MV-4-11 (cell line): ENCODE measurements around the gene ZNF83.
"Not testable (repeated sequence)": the region's sequence is repeated elsewhere in the genome, so short reads cannot be mapped to it uniquely, and the experiment has no call there.

ENCODE experiments used
- DNase-seq: peaks from one replicate; lab custom pipeline; 2025; lab: John Stamatoyannopoulos, UW

Gene ZNF83

GRCh38 chr19:52637718-52638585 is at the start of gene ZNF83:
TSS of gene ZNF83 (minus strand) at chr19:52638355.
- DNase-seq, result peak; percentile 87

DNA sequence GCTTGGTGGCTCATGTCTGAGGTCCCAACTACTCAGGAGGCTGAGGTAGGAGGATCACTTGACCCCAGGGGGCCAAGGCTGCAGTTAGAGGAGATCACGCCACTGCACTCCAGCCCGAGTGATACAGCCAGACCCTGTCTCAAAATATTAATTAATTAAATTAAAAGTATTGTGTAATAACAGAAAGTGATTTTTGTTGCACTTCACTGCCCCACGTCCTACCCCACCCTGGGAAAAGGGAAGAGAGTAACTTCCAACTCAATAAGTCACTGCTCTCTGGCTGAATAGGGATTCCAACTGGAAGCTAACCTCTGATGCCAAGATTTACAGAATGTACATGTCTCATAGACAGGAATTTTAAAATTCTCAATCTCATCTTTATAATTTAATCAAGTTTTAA is 49.5 kb upstream of the ZNF83 start:
- DNase-seq, result no peak

DNA sequence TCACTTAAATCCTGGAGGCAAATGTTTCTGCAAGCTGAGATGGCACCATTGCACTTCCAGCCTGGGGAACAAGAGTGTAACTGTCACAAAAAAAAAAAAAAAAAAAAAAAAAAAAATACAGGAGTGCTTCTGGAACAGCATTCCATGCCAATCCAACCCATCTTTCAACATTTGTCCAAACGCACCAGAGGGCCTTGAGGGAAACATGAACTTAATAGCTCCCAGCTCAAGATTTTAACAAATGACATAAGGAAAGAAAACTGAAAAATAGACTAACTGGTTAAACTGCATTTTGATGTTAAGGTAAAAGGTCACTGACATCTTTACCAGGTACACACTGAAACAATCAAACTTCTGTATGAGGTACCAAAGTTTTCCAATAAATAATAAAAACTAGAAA is 47.7 kb upstream of the ZNF83 start:
- no peak for DNase-seq

DNA sequence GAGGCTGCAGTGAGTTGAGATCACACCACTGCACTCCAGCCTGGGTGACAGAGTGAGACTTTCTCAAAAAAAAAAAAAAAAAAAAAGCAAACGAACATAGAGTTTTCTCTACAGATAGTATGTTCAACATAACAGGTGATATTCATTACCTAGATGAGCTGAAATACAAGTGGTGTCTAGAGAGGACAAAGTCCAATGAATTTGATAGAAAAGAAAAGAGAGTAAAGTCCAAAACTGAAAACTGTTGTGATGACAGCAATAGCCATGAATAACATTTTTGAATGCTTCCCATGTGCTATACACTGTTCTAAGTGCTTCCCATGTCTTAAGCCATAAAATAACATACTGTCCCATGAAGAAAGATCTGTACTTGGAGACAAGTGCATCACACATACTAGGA is 43.1 kb upstream of the ZNF83 start:
- DNase-seq, result not testable (repeated sequence)

GRCh38 chr19:52679598-52679997 is 41.4 kb upstream of the ZNF83 start:
- no peak for DNase-seq

DNA sequence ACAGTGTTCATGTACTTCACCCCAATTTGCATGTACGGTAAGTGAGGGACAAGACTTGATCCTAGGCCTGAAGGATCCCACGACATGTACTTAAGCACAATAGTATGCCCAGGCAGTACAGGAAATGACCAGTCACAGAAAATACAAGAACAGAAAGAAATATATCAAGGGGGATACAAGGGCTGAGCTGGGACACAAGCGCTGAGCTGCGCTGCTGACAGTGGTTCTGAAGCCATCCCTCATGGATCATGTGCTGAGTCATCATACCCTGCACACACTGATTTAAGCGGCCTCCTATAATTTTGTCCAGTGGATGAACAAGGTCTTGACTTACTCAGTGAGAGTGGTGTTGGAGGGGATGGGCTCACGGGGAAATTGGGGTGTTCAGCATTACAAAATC is 37.1 kb upstream of the ZNF83 start:
- not testable (repeated sequence) for DNase-seq

DNA sequence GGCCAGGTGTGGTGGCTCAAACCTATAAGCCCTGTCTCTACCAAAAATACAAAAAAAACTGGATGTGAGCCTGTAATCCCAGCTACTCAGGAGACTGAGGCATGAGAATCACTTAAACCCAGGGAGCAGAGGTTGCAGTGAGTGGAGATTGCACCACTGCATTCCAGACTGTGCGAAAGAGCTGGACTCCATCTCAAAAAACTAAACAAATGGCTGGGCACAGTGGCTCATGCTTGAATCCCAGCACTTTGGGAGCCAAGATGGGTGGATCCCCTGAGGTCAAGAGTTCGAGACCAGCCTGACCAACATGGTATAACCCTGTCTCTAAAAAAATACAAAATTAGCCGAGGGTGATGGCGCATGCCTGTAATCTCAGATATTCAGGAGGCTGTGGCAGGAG is 34.9 kb upstream of the ZNF83 start:
- DNase-seq, result no peak

DNA sequence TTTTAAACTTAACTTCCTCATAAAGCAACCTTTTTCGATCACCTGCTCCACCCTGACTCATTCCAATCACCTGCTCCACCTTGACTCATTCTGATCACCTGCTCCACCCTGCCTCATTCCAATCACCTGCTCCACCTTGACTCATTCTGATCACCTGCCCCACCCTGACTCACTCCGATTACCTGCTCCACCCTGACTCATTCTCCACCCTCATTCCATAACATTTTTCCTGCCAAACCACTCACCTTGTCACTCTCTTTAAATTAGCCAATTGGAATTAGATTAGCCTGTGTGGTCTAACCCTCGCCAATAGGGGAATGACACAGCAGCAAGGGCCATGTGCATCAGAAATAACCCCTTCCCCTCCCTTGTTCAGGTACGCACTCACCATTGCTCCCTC is 31.9 kb upstream of the ZNF83 start:
- no peak for DNase-seq

DNA sequence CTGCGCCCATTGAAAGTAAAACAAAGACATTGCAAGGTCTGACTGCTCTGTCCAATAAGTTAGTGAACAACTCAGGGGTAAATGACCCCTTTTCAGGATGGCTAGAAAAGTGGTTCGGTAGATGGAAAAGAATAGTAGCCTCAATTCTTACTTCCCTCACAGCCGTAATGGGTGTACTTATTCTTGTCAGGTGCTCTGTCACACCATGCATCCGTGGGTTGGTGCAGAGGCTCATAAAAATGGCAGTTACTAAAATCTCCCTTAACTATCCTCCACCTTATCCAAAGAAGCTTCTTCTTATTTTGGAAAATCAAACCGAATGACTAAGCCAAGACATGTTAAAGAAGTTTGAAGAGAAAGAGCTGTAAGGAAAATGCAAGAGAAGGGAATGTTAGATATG is 31.4 kb upstream of the ZNF83 start:
- no peak for DNase-seq

DNA sequence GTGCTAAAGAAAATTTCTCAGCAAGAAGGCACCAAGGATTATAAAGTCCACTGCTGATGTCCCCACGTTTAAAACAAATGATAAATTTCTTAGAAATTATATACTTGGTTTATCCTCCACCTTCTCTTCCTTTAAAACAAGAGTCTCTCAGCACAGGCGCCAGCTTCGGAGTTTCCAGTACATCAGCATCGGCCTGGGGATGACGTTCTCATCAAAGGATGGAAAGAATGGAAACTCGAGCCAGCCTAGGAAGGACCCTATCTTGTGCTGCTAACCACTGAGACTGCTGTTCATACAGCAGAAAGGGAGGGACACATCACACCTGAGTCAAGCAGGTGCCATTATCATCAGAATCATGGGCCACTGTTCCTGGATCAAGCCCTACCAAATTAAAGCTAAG is 29.8 kb upstream of the ZNF83 start:
- no peak for DNase-seq

DNA sequence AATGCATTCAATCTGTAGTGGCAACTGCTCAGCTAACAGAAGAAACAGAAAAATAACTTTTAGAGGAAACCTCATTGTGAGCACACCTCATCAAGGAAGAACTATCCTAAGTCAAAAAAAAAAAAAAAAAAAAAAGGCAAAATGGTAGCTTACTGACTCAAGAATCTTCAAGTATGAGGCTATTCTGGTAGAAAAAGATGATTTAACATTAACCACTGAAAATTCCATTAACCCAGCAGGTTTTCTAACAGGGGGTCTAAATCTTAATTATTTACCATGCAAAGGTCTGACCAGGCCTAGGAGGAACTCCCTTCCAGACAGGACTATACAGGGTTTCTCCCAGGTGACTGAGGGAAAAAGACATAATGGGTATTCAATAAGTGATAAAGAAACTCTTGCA is 28.4 kb upstream of the ZNF83 start:
- DNase-seq, result no peak

DNA sequence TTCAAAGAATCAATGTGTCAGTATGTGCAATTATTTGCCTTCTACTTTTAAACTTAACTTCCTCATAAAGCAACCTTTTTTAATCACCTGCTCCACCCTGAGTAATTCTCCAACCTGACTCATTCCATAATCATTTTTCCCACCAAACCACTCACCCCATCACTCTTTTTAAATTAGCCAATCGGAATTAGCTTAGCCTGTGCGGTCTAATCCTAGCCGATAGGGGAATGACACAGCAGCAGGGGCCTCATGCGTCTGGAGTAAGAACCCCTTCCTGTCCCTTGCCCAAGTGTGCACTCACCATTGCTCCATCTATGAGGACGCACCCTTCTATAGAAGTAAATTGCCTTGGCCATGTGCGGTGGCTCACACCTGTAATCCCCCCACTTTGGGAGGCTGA is 27.4 kb upstream of the ZNF83 start:
- DNase-seq, result no peak

GRCh38 chr19:52665027-52665426 is 26.9 kb upstream of the ZNF83 start:
- DNase-seq, result no peak

- DNase-seq, result no peak
These were observed 26.3 kb upstream of the ZNF83 start for GRCh38 chr19:52664461-52664860.

- no peak for DNase-seq
These were observed 24.5 kb upstream of the ZNF83 start for GRCh38 chr19:52662631-52663030.

DNA sequence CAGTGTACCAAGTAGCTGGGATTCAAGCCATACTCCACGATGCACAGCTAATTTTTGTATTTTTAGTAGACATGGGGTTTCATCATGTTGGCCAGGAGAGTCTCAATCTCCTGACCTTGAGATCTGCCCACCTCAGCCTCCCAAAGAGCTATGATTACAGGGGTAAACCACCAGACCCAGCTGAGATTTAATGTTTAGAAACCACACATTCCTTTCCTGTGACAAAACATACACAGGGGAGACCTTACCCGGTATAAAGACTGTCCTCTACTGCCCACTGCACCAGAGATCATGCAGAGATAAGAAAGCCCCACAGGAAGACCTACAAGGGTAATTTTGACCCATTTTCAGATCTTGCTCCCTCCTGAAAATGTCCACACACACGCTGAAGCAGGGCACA is 22.8 kb upstream of the ZNF83 start:
- DNase-seq, result no peak

DNA sequence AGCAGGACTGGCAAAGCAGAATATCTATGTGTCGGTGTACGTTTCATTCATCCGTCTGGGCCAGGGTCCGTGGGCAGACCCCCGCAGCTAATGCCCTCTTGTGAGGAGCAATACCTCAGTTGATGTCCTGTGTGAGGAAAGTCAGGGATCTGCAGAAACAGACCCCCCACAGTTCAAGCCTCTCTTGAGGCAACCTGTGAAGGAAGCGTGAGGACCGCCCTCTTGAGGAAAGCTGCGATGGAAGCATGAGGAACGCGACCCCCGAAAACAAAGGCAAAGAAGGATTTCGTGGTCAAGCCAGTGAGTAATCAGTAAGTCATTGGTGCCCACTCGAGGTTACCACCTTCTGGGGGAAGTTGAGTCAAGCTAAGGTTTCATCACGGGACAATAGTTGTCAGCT is 20.9 kb upstream of the ZNF83 start:
- no peak for DNase-seq

GRCh38 chr19:52658595-52658994 is 20.4 kb upstream of the ZNF83 start:
- no peak for DNase-seq

DNA sequence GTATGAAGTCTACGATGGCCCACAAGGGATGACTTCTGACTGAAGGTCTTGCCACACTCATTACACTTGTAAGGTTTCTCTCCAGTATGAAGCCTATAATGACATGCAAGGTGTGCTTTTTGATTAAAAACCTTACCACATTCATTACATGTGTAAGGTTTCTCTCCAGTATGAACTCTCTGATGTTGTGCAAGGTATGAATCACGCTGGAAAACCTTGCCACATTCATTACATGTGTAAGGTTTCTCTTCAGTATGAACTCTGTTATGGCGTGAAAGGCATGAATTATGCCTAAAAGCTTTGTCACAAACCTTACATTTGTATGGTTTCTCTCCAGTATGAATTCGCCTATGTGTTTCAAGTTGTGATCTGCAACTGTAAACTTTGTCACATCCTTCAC is 15.0 kb upstream of the ZNF83 start:
- no peak for DNase-seq

- DNase-seq, result no peak
These were observed 13.8 kb upstream of the ZNF83 start for GRCh38 chr19:52651956-52652355.

DNA sequence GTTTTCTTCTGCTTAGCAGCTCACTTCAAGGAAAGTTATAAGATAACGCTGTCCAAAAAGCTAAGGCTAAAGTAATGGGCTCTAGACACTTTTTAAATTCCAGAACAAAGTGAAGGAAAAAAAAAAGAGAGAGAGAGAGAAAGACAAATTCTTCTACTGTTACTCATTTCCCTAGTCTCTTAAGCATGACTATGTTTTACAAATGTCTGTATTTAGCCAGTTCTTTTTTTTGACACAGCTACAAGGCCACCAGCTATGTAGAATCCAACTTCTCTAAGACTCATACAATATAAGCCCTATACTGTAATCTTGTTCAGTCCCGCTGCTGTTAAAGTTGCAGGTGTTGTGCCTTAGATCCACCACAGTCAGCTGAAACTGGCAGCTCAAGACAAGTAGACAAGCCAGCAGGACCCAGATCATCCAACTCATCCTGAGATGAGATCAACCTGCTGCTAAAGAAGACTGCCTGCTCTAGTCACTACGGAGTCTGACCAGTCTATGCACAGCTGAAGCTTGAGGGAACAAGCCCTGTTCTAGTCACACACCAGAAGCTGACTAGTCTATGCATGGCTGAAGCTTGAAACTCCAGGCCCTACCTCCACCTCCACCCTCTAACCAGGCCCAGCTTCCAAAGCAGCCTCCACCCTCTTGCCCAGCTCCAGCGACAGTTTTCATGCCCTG is 10.3 kb upstream of the ZNF83 start:
- DNase-seq, result no peak

- DNase-seq, result peak; percentile 92
These were observed 8.5 kb upstream of the ZNF83 start for GRCh38 chr19:52646571-52647217.

DNA sequence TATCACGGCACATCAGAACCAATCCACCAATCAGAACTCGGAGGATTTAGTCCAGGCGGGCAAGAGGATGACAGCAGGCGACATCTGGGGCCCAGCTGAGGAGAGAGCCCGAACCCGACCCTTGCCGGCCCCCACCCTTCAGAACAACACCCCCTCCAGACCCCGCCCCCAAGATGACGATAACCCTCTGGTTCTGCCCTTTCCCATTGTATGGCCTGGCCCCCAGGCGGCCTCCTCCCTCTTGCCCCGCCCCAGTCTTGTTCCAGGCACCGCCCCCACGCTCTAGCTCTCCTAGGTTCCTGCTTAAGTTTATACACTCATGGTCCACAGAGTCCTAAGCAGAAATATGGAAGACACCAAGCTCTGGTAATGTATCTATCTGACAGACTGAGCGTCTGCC is 2.8 kb upstream of the ZNF83 start:
- no peak for DNase-seq
